ENCODE data around the gene FEM1A.
A peak's percentile ranks its signal among the peaks of the same experiment; 100 is the strongest.
"Not testable (repeated sequence)": the region's sequence is repeated elsewhere in the genome, so short reads cannot be mapped to it uniquely, and the experiment has no call there.

Gene FEM1A

GRCh38 chr19:4775627-4776152, 15.8 kb upstream of the FEM1A start:
- no peak for DNase-seq (ENCODE audit: low read depth)
- no peak for TF ChIP-seq CTCF (IDR thresholded peaks at IDR 0.05; ENCODE audit: insufficient read depth, low read depth, low read length, missing control alignments)
- H3K4me3 ChIP-seq (ENCODE audit: low read length) = no peak overlapping the region

DNA sequence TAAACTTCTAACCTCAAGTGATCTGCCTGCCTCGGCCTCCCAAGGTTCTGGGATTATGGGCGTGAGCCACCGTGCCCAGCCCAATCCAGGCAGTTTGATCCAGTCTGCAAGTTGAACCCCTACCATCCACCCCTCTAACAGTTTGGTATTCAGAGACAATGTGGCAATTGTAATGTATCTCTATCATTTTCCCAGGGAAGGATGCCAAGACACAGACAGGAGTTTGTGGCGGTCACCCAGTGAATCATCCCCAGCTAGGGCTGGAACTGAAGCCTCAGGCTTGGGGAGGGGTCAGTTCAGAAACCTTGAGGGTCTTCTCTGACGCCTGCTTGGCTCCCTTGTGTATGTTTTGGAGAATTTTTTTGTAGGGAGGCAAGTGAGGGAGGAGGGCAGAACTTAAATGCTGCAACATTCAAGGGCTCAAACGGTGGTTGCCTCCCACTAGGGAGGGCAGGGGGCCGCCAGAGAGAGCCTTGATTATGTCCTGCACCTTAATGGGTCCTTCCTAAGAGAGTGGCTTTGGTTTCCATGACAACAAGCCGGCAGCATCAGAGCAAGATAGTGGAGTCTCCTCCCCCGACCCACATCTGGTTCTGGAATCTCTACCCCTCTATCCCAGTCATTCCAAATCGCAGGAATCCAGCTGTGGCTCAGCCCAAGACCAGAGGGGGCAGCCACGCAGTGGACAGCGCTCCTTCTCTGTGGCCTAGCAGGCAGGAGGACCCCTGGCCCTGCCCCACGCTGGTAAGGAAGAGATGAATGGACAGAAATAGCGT, 14.9 kb upstream of the FEM1A start:
- TF ChIP-seq CTCF (IDR thresholded peaks at IDR 0.05; ENCODE audit: insufficient read depth, low read depth, low read length, missing control alignments) = no peak
- DNase-seq (ENCODE audit: low read depth) = no peak
- no peak overlapping the region for H3K4me3 ChIP-seq (ENCODE audit: low read length)

DNA sequence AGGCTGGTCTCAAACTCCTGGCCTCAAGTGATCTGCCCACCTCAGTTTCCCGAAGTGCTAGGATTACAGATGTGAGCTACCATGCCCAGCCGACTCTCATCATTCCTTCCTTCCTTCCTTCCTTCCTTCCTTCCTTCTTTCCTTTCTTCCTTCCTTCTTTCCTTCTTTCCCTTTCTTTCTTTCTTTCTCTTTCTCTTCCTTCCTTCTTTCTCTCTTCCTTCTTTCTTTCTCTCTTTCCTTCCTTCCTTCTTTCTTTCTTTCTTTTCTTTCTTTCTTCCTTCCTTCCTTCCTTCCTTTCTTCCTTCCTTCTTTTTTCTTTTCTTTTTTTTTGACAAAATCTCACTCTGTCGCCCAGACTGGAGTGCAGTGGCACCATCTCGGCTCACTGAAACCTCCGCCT, 13.4 kb upstream of the FEM1A start:
- DNase-seq (ENCODE audit: low read depth); H3K4me3 ChIP-seq (ENCODE audit: low read length): not testable (repeated sequence)

DNA sequence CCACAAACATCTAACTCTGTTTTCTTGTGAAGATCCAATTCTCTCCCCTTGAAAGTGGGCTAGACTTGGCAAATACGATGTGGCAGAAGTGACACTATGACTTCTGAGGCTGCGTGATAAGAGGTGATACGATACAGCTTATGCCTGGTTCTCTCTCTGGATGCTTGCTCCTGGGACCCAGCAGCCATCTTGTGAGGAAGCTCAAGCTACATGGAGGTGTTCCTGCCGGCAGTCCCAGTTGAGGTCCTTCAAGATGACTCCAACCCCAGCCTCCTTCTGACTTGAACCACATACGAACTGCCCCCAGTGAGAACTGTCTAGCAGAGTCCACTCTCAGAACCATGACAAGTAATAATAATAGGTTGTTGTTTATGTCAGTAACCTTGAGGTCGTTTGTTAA, 10.7 kb upstream of the FEM1A start:
- no peak for TF ChIP-seq CTCF (IDR thresholded peaks at IDR 0.05; ENCODE audit: insufficient read depth, low read depth, low read length, missing control alignments)
- no peak for DNase-seq (ENCODE audit: low read depth)
- H3K4me3 ChIP-seq (ENCODE audit: low read length) = no peak overlapping the region

- DNase-seq (ENCODE audit: low read depth) = no peak
- H3K4me3 ChIP-seq (ENCODE audit: low read length) = no peak overlapping the region
- TF ChIP-seq CTCF (IDR thresholded peaks at IDR 0.05; ENCODE audit: insufficient read depth, low read depth, low read length, missing control alignments) = no peak
These were observed 9.7 kb upstream of the FEM1A start for GRCh38 chr19:4781801-4782200.

DNA sequence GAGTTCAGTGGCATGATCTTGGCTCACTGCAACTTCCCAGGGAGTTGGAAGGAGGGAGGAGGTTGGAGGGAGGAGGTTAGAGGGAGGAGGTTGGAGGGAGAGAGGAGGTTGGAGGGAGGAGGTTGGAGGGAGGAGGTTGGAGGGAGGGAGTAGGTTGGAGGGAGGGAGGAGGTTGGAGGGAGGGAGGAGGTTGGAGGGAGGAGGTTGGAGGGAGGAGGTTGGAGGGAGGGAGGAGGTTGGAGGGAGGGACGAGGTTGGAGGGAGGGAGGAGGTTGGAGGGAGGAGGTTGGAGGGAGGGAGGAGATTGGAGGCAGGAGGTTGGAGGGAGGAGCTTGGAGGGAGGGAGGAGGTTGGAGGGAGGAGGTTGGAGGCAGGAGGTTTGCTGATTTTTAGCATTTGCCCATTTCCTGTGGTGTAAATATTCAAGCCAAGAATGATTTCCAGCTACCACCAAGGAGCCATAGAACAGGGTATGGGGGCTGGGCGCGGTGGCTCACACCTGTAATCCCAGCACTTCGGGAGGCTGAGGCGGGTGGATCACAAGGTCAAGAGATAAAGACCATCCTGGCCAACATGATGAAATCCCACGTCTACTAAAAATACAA, 5.0 kb upstream of the FEM1A start:
- DNase-seq (ENCODE audit: low read depth); H3K4me3 ChIP-seq (ENCODE audit: low read length): not testable (repeated sequence)

GRCh38 chr19:4792019-4792865, 708 bp downstream of the FEM1A start:
- peak overlapping the region; percentile 66 for H3K4me3 ChIP-seq (ENCODE audit: low read length)
- DNase-seq (ENCODE audit: low read depth) = peak; percentile 11

- peak overlapping the region; percentile 66 for H3K4me3 ChIP-seq (ENCODE audit: low read length)
- not testable (repeated sequence) for DNase-seq (ENCODE audit: low read depth)
These were observed 1.3 kb downstream of the FEM1A start for GRCh38 chr19:4792866-4793195.

DNA sequence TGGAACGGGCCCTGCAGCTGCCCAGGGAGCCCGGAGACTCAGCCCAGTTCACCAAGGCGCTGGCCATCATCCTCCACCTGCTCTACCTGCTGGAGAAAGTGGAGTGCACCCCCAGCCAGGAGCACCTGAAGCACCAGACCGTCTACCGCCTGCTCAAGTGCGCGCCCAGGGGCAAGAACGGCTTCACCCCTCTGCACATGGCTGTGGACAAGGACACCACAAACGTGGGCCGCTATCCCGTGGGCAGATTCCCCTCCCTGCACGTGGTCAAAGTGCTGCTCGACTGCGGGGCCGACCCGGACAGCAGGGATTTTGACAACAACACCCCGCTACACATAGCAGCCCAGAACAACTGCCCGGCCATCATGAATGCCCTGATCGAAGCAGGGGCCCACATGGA, 1.7 kb downstream of the FEM1A start:
- not testable (repeated sequence) for DNase-seq (ENCODE audit: low read depth); H3K4me3 ChIP-seq (ENCODE audit: low read length)

Data from epithelial cell of esophagus (primary cell).